Stimulated activated naive CD8-positive, alpha-beta T cell treated with anti-CD3 and anti-CD28 coated beads, Interleukin-15, amount 100 ng/mL, for 72 hours (primary cell): Measurements from ENCODE around the gene PRKD3.

Experiments used
- ATAC-seq: fragments of 150-1000 bp; cut with Tn5 transposase; 2 replicates; pipeline ENCODE4 v1.10.0; 2021; ENCODE audit warnings: mild to moderate bottlenecking, moderate library complexity
- DNase-seq, 2 donors: peaks; one replicate each; pipeline ENCODE4 v3.0.0; 2021 to 2022
- H3K27ac Mint-ChIP-seq, 2 donors: one replicate each; pipeline ENCODE4 v1.8.0; 2022; ENCODE audit warnings: mild to moderate bottlenecking in 2 of 2, mixed read lengths in 2 of 2, moderate library complexity in 2 of 2
- H3K27me3 Mint-ChIP-seq: one replicate; pipeline ENCODE4 v1.8.0; 2022; ENCODE audit warnings: mixed read lengths
- H3K4me1 Mint-ChIP-seq: one replicate; pipeline ENCODE4 v1.8.0; 2022; ENCODE audit warnings: mild to moderate bottlenecking, mixed read lengths
- H3K4me3 Mint-ChIP-seq, 2 donors: one replicate each; pipeline ENCODE4 v1.8.0; 2022; ENCODE audit warnings: mild to moderate bottlenecking in 2 of 2, mixed read lengths in 2 of 2, moderate library complexity in 1 of 2
- H3K9me3 Mint-ChIP-seq, 2 donors: one replicate each; pipeline ENCODE4 v1.8.0; 2022; ENCODE audit warnings: mixed read lengths in 2 of 2

Gene PRKD3

GRCh38 chr2:37324786-37325624 lies at the start of gene PRKD3:
TSS of gene PRKD3 (minus strand) at chr2:37324833. CDS start at chr2:37316524, 8,309 bp downstream.
- peaks cover 36% of the 10 kb centered on the region for H3K4me1 Mint-ChIP-seq
- peak; percentile 51 to 70 for DNase-seq
- peaks cover 30% of the 10 kb centered on the region for H3K27me3 Mint-ChIP-seq
- no peaks in the 10 kb centered on the region for H3K9me3 Mint-ChIP-seq
- peak within 1 kb of the TSS; percentile 89 for H3K4me3 Mint-ChIP-seq
- peak within 1 kb of the TSS; percentile 86 to 94 for H3K27ac Mint-ChIP-seq
- peak; percentile 88 for ATAC-seq

GRCh38 chr2:37372000-37372399 lies 47.4 kb upstream of the PRKD3 start:
- Mint-ChIP-seq H3K4me3 (no peak overlapping the region), H3K4me1 (peaks cover 24% of the 10 kb centered on the region), H3K27ac (no peak overlapping the region), H3K9me3 (no peaks in the 10 kb centered on the region), H3K27me3 (peaks cover 55% of the 10 kb centered on the region)
- ATAC-seq (no peak), DNase-seq (no peak)

DNA sequence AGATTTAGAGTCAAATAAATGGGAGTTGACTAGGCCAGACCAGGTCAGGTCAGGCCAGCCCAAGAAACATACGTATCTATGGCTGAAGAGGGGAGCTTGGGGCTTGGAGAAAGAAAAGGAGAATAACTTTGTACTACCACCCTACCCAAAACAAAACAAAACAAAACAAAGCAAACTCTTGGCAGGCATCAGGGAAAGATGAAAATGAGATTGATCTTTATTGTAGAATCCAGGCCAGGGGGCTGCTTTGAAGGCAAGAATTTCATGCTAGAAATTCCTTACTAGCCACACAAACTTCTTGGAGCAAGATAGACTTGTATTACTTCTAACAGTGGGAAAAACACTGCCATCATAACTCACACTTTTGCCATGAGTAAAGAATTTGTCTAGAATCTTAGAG lies 46.0 kb upstream of the PRKD3 start:
- DNase-seq (no peak), ATAC-seq (no peak)
- H3K4me1 Mint-ChIP-seq, result peaks cover 10% of the 10 kb centered on the region
- H3K27ac Mint-ChIP-seq, result no peak overlapping the region
- H3K27me3 Mint-ChIP-seq, result peaks cover 55% of the 10 kb centered on the region
- no peaks in the 10 kb centered on the region for H3K9me3 Mint-ChIP-seq
- no peak overlapping the region for H3K4me3 Mint-ChIP-seq

GRCh38 chr2:37367984-37368383 lies 43.4 kb upstream of the PRKD3 start:
- Mint-ChIP-seq H3K4me1 (no peaks in the 10 kb centered on the region), H3K27me3 (peaks cover 36% of the 10 kb centered on the region), H3K4me3 (peak overlapping the region; percentile 16 to 49), H3K9me3 (no peaks in the 10 kb centered on the region), H3K27ac (no peak overlapping the region)
- ATAC-seq, result peak; percentile 62
- peak in 1 of 2 donors; percentile 19 for DNase-seq

- DNase-seq, result no peak
- ATAC-seq, result no peak
- Mint-ChIP-seq H3K4me1 (no peaks in the 10 kb centered on the region), H3K27ac (no peak overlapping the region), H3K4me3 (peak overlapping the region; percentile 16 to 49), H3K27me3 (peaks cover 36% of the 10 kb centered on the region), H3K9me3 (no peaks in the 10 kb centered on the region)
Observed at GRCh38 chr2:37367310-37367709, 42.7 kb upstream of the PRKD3 start.

DNA sequence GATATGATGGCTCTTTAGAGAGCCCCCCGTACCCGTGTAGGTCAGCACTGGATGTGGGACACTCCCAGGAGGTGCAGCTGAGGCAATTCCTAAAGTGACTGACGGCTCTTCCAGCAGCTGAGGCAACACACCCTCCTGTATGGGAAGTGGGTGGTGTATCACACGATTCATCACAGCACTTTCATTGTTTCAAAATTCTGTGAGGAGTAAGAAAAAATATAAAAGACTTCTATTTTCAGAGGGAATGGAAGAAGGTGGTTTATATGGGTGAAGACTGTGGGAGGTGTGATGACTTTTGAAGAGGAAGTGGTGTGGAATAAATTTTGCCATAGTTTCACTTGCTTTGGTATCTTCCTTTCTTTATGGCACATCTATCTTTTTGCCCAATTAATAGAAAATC lies 42.1 kb upstream of the PRKD3 start:
- Mint-ChIP-seq H3K4me3 (peak overlapping the region; percentile 49), H3K4me1 (no peaks in the 10 kb centered on the region), H3K27ac (no peak overlapping the region), H3K9me3 (no peaks in the 10 kb centered on the region), H3K27me3 (peaks cover 34% of the 10 kb centered on the region)
- DNase-seq (no peak), ATAC-seq (peak; percentile 70)

DNA sequence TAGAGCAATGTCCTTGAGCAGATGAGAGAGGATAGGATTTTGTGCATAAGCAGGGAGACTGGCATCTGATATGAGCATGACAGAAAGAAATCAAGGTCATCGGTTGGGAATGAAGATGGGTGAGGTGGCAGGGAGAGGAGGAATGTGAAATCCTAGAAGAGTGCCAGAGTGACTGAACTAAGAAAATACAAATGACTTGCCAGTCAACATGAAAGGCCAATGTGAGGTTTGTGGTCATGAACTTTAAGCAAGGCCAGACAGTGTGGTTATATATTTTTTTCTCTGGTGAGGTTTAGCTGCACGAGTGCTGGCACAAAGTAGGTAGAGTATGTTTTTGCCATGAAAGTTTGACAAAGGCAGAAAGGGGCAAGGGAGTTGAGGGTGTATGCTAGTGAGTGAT lies 41.0 kb upstream of the PRKD3 start:
- H3K27ac Mint-ChIP-seq, result no peak overlapping the region
- peak; percentile 89 for ATAC-seq

DNA sequence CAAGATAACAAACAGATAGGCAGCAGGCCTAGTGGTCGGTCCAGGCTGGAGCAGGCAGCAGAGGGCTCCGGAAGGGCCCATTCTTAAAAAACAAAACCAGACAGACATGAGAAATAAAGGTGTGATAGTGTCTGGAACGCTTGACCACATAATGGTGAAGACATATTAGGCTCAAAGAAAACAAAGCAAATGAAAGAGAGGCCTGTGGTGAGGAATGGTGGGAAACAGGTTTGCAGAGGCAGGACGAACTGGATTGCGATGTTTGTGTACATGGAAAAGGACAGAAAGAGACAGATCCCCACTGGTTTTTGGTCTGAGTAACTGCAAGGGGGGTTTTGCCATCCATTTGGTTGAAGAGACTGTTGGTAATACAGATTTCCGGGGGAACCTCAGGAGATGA lies 39.7 kb upstream of the PRKD3 start:
- no peak overlapping the region for H3K4me3 Mint-ChIP-seq

More for the DNA sequence above, 41.0 kb upstream of the PRKD3 start:
- no peak overlapping the region for H3K4me3 Mint-ChIP-seq
- DNase-seq, result peak in 1 of 2 donors; percentile 48
- H3K9me3 Mint-ChIP-seq, result no peaks in the 10 kb centered on the region
- peaks cover 36% of the 10 kb centered on the region for H3K27me3 Mint-ChIP-seq
- no peaks in the 10 kb centered on the region for H3K4me1 Mint-ChIP-seq

GRCh38 chr2:37361994-37362698 lies 37.5 kb upstream of the PRKD3 start:
- DNase-seq, result no peak
- no peak for ATAC-seq
- Mint-ChIP-seq H3K27ac (no peak overlapping the region), H3K9me3 (no peaks in the 10 kb centered on the region), H3K27me3 (peaks cover 53% of the 10 kb centered on the region), H3K4me3 (no peak overlapping the region), H3K4me1 (no peaks in the 10 kb centered on the region)

More for the DNA sequence above, 39.7 kb upstream of the PRKD3 start:
- no peak overlapping the region for H3K27ac Mint-ChIP-seq
- H3K9me3 Mint-ChIP-seq, result no peaks in the 10 kb centered on the region
- ATAC-seq (no peak), DNase-seq (no peak)
- H3K4me1 Mint-ChIP-seq, result no peaks in the 10 kb centered on the region
- H3K27me3 Mint-ChIP-seq, result peaks cover 44% of the 10 kb centered on the region

- Mint-ChIP-seq H3K4me3 (no peak overlapping the region), H3K27me3 (peaks cover 58% of the 10 kb centered on the region), H3K27ac (no peak overlapping the region), H3K4me1 (no peaks in the 10 kb centered on the region), H3K9me3 (no peaks in the 10 kb centered on the region)
- DNase-seq (no peak), ATAC-seq (no peak)
Observed at GRCh38 chr2:37361216-37361815, 36.7 kb upstream of the PRKD3 start.

- no peak overlapping the region for H3K27ac Mint-ChIP-seq
- no peaks in the 10 kb centered on the region for H3K4me1 Mint-ChIP-seq
- no peak for ATAC-seq
- no peaks in the 10 kb centered on the region for H3K9me3 Mint-ChIP-seq
- DNase-seq, result no peak
- H3K27me3 Mint-ChIP-seq, result peaks cover 86% of the 10 kb centered on the region
- no peak overlapping the region for H3K4me3 Mint-ChIP-seq
Observed at GRCh38 chr2:37358466-37358865, 33.8 kb upstream of the PRKD3 start.

DNA sequence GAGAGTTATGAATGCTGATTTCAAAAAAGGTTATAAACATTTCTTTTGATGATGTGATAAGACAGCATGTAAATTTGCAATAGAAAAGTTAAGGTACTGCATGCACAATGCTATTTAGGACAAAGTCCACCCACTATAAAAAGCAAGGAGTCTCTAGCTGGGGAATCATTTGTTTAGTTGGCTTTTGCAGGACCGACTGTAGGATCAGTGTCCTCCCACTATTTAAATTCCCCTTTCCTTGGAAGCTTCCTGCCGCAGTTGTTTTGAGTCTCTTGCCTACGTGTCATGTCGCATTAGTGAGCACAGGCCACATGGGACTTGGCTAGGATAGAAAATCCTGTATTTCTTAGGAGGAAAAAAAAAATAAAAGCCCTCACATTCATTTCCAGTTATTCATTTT lies 32.9 kb upstream of the PRKD3 start:
- H3K4me1 Mint-ChIP-seq, result no peaks in the 10 kb centered on the region
- DNase-seq (no peak), ATAC-seq (no peak)
- no peak overlapping the region for H3K27ac Mint-ChIP-seq
- no peaks in the 10 kb centered on the region for H3K9me3 Mint-ChIP-seq
- no peak overlapping the region for H3K4me3 Mint-ChIP-seq
- H3K27me3 Mint-ChIP-seq, result peaks cover 87% of the 10 kb centered on the region

- ATAC-seq, result no peak
- Mint-ChIP-seq H3K4me1 (no peaks in the 10 kb centered on the region), H3K9me3 (no peaks in the 10 kb centered on the region), H3K27me3 (peaks cover 85% of the 10 kb centered on the region), H3K4me3 (no peak overlapping the region), H3K27ac (no peak overlapping the region)
- no peak for DNase-seq
Observed at GRCh38 chr2:37357069-37357468, 32.4 kb upstream of the PRKD3 start.

DNA sequence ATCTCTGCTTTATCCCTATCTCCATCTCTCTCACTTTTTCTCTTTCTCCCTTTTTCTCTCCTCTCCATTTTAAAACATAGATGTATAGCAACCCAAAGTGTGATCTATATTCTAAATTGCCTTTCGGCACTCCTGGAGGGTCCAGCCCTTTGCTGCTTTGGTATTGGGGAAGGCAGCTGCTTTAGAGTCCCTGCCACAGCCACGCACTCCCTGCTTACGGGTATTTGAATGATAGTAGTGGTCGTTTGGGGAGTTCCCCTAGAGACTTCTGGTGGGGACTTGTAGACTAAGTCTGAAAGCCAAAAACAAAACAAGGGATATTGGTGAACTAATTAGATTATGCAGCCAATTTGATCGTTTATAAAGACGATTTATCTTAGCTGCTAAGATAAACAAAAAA lies 31.7 kb upstream of the PRKD3 start:
- Mint-ChIP-seq H3K4me3 (no peak overlapping the region), H3K9me3 (no peaks in the 10 kb centered on the region), H3K27me3 (peaks cover 79% of the 10 kb centered on the region), H3K4me1 (no peaks in the 10 kb centered on the region), H3K27ac (no peak overlapping the region)
- ATAC-seq, result no peak
- DNase-seq, result no peak

DNA sequence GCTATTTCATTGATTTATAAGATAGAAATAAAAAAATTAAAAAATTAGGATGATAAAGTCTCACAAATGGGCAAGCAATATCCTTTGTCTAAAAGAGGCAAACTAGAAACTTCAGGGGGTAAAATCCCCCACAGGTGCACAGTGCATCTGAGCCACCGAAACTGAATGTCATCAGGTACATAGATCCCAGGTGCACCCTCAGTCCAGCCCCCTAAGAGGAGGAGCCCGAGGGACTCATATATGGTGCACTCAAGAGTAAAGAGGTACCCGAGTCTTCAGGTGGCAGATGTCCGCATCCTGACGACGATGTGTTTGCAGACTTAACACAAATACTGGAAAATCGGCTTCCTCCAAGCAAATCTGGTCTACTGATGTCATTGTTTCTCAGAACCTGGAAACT lies 31.1 kb upstream of the PRKD3 start:
- Mint-ChIP-seq H3K9me3 (no peaks in the 10 kb centered on the region), H3K4me1 (no peaks in the 10 kb centered on the region), H3K27ac (no peak overlapping the region), H3K4me3 (no peak overlapping the region), H3K27me3 (peaks cover 74% of the 10 kb centered on the region)
- ATAC-seq (no peak), DNase-seq (no peak)

GRCh38 chr2:37354531-37354930 lies 29.9 kb upstream of the PRKD3 start:
- Mint-ChIP-seq H3K4me3 (no peak overlapping the region), H3K27me3 (peaks cover 71% of the 10 kb centered on the region), H3K27ac (no peak overlapping the region), H3K9me3 (no peaks in the 10 kb centered on the region), H3K4me1 (peaks cover 5% of the 10 kb centered on the region)
- ATAC-seq, result no peak
- no peak for DNase-seq
